Astrocyte of the cerebellum (primary cell): Measurements from ENCODE around the gene JAKMIP1.

Experiments used
- DNase-seq: peaks from one replicate; pipeline ENCODE4 v3.0.0-alpha.2; 2011; ENCODE audit warnings: low read depth
- H3K4me3 ChIP-seq: 2 replicates; pipeline ENCODE4 v1.5.1; 2011; ENCODE audit warnings: mild to moderate bottlenecking, low read depth, low read length, moderate library complexity
- CTCF ChIP-seq: IDR thresholded peaks from 2 replicates; pipeline ENCODE4 v1.5.1; 2012; ENCODE audit warnings: low read length, low read depth, moderate library complexity, mild to moderate bottlenecking; ENCODE audit errors: missing control alignments
- in situ Hi-C: cut with HindIII; loops from 2 replicates; pipeline ENCODE4 v1.10.0; 2017; ENCODE audit warnings: low sequenced_read_pairs

JAKMIP1 gene

DNA sequence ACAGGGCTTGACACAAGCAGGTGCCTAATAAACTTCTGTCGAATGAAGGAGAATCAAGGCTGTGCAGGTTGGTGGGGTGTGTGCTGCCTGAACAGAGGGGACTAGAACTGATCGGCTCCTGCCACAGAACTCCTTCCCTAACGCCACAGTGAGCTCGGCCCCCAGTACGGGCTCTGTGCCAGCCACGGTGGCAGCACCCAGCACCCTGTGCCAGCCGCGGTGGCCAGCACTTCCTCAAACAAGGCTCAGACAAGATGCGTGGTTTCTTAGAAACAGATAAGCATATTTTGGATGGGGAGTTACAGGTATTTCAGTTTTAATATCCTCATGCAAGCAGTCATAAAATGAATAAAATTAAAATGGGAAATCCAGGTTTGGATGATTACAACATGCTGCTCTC, 156.1 kb downstream of the JAKMIP1 start:
- DNase-seq, result no peak
- in situ Hi-C loops, result no loop called here
- TF ChIP-seq CTCF, result no peak
- H3K4me3 ChIP-seq, result no peak overlapping the region

DNA sequence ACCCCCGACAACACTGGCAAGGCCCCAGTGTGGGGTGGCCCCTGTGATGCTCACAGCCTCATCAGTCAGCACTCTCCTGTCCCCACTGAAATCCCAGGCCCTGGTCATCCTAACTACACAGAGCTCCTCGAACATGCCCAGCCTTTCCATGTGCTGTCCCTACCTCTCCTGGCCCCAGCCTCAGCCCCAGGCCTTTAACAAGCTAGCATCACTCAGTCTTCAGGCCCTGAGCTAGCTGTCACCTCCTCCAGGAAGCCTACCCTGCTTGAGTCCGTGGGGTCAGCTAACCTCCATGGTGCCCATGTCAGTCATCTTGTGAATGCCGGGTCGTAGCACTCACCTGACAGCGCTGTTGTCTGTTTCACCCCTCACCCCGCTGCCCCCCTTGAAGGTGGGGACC, 156.5 kb downstream of the JAKMIP1 start:
- DNase-seq, result no peak
- no peak overlapping the region for H3K4me3 ChIP-seq

GRCh38 chr4:6043188-6043587, 157.2 kb downstream of the JAKMIP1 start:
- in situ Hi-C loops, result no loop called here
- H3K4me3 ChIP-seq, result no peak overlapping the region
- no peak for TF ChIP-seq CTCF
- DNase-seq, result no peak

More for the DNA sequence above, 156.5 kb downstream of the JAKMIP1 start:
- in situ Hi-C loops, result no loop called here
- TF ChIP-seq CTCF, result no peak

- no peak overlapping the region for H3K4me3 ChIP-seq
- in situ Hi-C loops, result no loop called here
- TF ChIP-seq CTCF, result no peak
- DNase-seq, result no peak
These were observed 157.9 kb downstream of the JAKMIP1 start for GRCh38 chr4:6042293-6043063.

- DNase-seq, result no peak
- in situ Hi-C loops, result no loop called here
- no peak for TF ChIP-seq CTCF
- H3K4me3 ChIP-seq, result no peak overlapping the region
These were observed 158.5 kb downstream of the JAKMIP1 start for GRCh38 chr4:6041800-6042199.

- in situ Hi-C loops, result no loop called here
- H3K4me3 ChIP-seq, result no peak overlapping the region
- no peak for TF ChIP-seq CTCF
- no peak for DNase-seq
These were observed 161.6 kb downstream of the JAKMIP1 start for GRCh38 chr4:6038711-6039110.
